Myocyte (in vitro differentiated cells): ENCODE data around the gene PLA2R1. TPM values are rescaled to one million over a fixed set of nuclear protein-coding genes. Genes with fewer than 3 reads are reported as not detected.
A peak's percentile ranks its signal among the peaks of the same experiment; 100 is the strongest.

ENCODE experiments used
- DNase-seq: peaks from one replicate; pipeline ENCODE4 v3.0.0-alpha.2; 2012; ENCODE audit warnings: low read depth
- total RNA-seq: library from RNA; depleted of rRNA; stranded (reverse); fragments of >200 nt; gene quantifications from 2 replicates; pipeline ENCODE4 v1.2.3, GENCODE V29; 2014

Gene PLA2R1
- total RNA-seq, 1 donor from 2014 or later, result 6.0 TPM

GRCh38 chr2:159938395-159938794 lies 124.0 kb downstream of the PLA2R1 start:
- no peak for DNase-seq

- DNase-seq, result no peak
These were observed 125.9 kb downstream of the PLA2R1 start for GRCh38 chr2:159936471-159936870.

DNA sequence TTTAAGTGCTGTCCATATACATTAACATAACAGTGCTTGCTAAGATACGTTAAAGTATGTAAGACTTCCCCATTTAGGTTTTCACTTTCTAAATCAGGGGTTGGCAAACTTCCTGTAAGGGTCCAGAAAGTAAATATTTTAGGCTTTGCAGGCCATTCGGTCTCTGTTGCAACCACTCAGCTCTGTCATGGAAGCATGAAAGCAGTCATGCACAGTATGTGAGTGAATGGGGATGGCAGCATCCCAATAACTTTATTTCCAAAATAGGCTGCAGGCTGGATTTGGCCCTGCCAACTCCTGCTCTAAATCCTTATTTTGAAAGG lies 128.7 kb downstream of the PLA2R1 start:
- no peak for DNase-seq

GRCh38 chr2:159933040-159933726 lies 129.2 kb downstream of the PLA2R1 start:
- no peak for DNase-seq

DNA sequence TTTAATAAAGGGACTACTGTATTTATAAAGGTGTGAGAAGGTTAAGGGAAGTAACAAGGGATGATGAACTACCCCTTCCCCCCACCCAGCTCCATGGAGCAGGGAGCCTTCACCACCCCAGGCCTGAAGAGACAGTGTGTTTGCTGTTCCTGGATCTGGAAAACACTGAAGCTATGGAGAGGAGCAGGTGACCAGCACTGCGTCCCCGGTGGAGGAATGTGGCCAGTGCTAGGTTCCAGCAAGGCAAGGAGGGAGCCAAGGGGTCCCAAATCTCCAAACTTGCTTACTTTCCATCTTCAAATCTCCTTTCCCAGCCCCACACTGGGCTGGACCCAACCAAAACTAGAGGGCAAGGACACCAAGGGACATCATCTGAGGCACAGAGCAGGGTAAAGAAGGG lies 135.7 kb downstream of the PLA2R1 start:
- DNase-seq, result no peak

- no peak for DNase-seq
These were observed 136.4 kb downstream of the PLA2R1 start for GRCh38 chr2:159925975-159926374.

GRCh38 chr2:159922563-159922962 lies 139.9 kb downstream of the PLA2R1 start:
- no peak for DNase-seq

- peak; percentile 40 for DNase-seq
These were observed 140.5 kb downstream of the PLA2R1 start for GRCh38 chr2:159921752-159922404.

- DNase-seq, result no peak
These were observed 145.9 kb downstream of the PLA2R1 start for GRCh38 chr2:159916511-159916910.

GRCh38 chr2:159913900-159914299 lies 148.5 kb downstream of the PLA2R1 start:
- no peak for DNase-seq

DNA sequence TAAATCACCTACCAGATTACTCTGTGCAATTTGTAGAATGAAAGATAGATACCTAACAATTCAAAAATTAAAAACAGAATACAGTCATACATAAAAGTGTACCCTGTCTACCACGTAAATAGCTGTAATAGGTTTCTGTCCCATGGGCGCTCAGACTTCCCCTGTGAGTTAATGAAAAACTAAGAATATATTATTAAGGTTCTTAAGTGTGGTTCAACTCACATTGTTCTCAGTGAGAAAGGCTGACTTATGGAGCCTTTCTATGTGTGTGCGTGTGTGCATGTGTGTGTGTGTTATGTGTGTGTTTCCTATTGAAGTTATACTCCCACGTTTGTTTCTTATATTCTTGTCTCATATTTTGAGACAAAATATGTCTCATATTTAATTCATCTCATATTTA lies 149.8 kb downstream of the PLA2R1 start:
- no peak for DNase-seq

GRCh38 chr2:159910951-159911350 lies 151.5 kb downstream of the PLA2R1 start:
- no peak for DNase-seq

- DNase-seq, result no peak
These were observed 153.8 kb downstream of the PLA2R1 start for GRCh38 chr2:159908623-159909022.

GRCh38 chr2:159907909-159908308 lies 154.5 kb downstream of the PLA2R1 start:
- DNase-seq, result no peak

GRCh38 chr2:159905926-159906714 lies 156.3 kb downstream of the PLA2R1 start:
- no peak for DNase-seq

GRCh38 chr2:159904959-159905305 lies 157.5 kb downstream of the PLA2R1 start:
- no peak for DNase-seq

- no peak for DNase-seq
These were observed 158.1 kb downstream of the PLA2R1 start, which contains the start of gene LY75 for GRCh38 chr2:159904127-159904958. TSS of gene LY75 (minus strand) at chr2:159904756.

DNA sequence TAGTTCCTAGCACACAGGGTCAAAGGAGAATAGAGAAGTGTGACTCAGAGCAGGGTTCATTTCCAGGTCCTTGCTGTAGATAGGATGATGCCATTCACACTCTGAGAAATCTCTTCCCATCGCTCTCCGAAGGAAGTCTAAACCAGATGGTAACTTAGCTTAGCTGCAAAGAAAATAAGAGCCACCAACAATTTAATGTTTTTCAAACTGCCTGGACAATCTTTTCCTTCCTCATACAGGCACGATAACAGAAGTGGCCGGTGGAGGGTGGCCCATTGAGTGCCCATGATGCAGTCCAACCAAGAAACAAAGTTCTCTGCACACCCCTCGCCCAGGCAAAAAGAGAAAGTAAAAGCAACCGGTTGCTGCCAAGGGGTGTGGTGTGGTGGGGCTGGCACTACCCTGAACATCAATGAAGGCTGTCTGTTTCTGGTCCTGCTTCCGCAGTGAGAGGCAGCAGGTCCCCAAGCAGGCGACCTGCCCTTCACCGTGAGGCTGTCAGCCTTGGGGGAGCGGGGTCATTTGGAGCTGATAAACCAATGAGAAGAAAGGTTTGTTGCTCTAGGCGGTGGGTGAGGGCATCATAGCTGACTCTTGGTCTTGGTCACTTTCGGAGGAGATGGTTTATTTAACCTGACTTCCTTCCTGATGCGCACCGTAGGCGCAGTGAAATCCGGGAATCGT lies 158.8 kb downstream of the PLA2R1 start:
- DNase-seq, result no peak

GRCh38 chr2:159902722-159903121 lies 159.7 kb downstream of the PLA2R1 start:
- DNase-seq, result no peak

GRCh38 chr2:159900343-159900742 lies 162.1 kb downstream of the PLA2R1 start:
- DNase-seq, result no peak

- no peak for DNase-seq
These were observed 164.0 kb downstream of the PLA2R1 start for GRCh38 chr2:159898441-159898840.
